ENCODE data around the gene SAFB.

Gene SAFB

GRCh38 chr19:5627395-5627904, 4.6 kb downstream of the SAFB start:
- peak; percentile 74 for DNase-seq (ENCODE audit: low spot score)

DNA sequence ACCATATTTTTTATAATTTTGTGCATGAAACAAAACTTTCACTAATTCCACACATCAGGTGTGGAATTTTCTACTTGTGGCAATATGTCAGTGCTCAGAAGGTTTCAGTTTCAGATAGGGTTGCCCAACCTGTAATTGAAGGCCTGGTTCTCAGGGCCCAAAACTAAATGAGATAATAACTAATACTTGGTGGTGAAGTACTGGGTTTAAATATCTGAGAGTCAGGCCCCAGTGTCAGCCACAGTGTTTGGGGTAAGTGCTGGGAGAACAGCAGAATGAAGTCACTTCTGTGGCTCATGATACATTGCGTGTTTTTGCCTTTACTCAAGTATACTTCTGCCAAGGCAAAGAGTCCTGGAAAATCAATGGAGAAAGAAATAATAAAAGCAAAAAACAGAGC, 5.6 kb downstream of the SAFB start:
- DNase-seq (ENCODE audit: low spot score): no peak

- DNase-seq (ENCODE audit: low spot score): no peak
These were observed 6.1 kb downstream of the SAFB start for GRCh38 chr19:5628919-5629481.

GRCh38 chr19:5631567-5632240, 8.8 kb downstream of the SAFB start:
- DNase-seq (ENCODE audit: low spot score): no peak

GRCh38 chr19:5632241-5632612, 9.3 kb downstream of the SAFB start:
- DNase-seq (ENCODE audit: low spot score): no peak

- no peak for DNase-seq (ENCODE audit: low spot score)
These were observed 9.8 kb downstream of the SAFB start for GRCh38 chr19:5632657-5633056.

- no peak for DNase-seq (ENCODE audit: low spot score)
These were observed 12.5 kb downstream of the SAFB start for GRCh38 chr19:5635427-5635826.

GRCh38 chr19:5637971-5638370, 15.1 kb downstream of the SAFB start:
- DNase-seq (ENCODE audit: low spot score): no peak

DNA sequence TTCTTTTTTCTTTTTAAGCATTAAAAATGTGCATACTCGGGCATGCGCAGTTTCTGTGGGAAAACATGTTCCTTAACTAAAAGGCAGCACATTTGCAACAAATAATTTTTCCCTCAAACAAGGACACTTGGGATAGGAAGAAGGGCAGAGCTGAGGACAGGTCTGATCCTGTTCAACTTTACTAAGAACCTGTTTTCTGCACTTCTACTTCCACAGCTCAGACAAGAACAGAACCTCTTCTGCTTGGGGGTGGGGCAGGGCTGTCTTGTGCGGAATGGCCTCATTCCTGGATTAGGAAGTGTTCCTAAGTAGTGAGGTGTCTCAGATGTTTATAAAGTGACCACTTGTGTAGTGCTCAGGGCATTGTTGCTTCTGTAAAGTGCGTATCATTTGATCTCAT, 18.3 kb downstream of the SAFB start:
- DNase-seq (ENCODE audit: low spot score): no peak

- no peak for DNase-seq (ENCODE audit: low spot score)
These were observed 19.3 kb downstream of the SAFB start for GRCh38 chr19:5642204-5642603.

DNA sequence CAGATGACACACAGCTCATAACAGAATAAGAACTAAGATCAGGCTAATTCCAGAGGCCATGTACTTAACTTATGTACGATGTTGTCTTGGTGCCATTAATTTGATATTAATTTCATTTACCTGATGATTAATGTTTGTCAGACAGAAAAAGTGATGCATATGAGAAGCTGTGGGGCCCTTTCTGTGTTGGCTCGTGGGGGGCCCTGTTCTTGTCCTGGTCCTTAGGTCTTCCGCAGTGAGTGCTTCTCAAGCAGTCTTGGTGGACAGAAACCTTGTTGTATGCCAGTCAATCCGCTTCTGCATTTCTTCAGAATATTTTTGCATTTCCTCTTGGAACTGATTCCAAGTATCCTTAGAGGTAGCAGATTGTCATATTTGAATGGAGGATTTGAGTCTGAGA, 20.2 kb downstream of the SAFB start:
- no peak for DNase-seq (ENCODE audit: low spot score)

DNA sequence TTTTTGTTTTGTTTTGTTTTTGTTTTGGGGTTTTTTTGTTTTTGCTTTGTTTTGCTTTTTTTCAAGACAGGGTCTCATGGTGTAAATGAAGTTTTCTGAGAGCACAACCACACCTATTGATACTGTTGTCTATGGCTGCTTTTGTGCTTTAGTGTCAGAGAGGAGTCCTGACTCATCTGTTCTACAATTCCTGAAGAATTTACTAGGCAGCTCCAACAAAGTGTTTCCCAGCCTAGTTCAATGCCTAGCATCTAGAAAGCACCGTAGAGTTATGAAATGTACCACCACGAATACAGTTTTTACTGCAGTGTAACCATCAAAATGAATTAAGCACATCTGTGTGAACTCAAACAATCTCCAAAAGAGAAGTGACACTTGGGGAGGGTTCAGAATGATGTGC, 21.2 kb downstream of the SAFB start:
- no peak for DNase-seq (ENCODE audit: low spot score)

- DNase-seq (ENCODE audit: low spot score): no peak
These were observed 22.5 kb downstream of the SAFB start for GRCh38 chr19:5645409-5645808.

DNA sequence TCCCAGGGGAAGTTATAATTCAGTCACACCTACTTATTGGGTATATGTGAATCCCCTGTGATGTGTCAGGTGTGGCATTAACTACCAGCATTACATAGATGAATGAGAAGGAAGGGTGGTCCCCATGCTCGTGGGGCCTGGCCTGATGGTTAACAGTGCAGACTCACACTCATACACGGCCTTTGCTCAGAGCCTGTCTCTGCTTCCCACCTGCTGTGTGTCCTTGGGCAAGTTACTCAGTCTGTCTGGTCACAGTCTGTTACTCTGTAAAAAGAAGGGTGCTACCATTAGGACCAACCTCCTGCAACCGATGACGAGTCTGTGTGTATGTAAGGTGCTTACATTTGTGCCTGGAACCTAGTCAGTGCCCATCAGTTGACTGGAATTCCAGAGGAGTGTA, 23.8 kb downstream of the SAFB start:
- no peak for DNase-seq (ENCODE audit: low spot score)

DNA sequence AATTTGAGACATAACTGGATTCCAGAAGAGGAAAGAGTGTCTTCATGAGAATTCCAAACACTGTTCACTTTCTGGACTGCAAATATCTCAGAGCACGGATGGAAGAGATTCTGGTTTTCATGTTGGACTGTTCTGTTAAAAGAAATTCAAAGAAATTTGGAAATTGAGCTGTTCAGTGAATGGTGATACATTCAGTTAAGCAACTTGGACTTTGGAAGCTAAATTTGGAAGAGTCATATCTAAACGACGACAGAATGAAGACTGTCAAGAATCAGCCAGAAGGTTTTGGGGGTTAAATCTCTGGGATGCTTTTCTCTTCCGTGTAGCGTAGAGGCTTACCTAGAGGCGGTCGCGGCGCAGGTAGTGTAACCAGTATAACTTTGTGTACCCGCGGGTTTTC, 25.6 kb downstream of the SAFB start:
- DNase-seq (ENCODE audit: low spot score): no peak

DNA sequence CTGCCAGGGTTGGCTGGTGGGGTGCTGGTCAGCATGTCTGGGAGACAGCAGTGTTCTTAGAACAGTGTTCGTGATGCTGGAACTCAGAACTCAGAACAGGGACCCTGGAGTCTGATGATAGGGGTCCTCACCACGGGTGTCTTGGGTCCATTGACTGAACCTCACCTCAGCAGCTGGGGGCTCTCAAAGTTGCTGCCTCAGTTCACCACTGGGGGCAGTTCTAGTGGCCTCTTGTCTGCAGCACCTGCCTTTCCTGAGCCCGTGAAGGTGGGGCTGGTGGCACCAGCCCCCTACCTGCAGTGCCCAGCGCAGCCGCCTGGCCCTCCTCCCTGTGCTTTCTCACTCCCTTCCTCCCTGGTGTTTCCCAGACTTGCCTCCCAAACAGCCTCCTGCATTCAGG, 28.5 kb downstream of the SAFB start:
- DNase-seq (ENCODE audit: low spot score): no peak

DNA sequence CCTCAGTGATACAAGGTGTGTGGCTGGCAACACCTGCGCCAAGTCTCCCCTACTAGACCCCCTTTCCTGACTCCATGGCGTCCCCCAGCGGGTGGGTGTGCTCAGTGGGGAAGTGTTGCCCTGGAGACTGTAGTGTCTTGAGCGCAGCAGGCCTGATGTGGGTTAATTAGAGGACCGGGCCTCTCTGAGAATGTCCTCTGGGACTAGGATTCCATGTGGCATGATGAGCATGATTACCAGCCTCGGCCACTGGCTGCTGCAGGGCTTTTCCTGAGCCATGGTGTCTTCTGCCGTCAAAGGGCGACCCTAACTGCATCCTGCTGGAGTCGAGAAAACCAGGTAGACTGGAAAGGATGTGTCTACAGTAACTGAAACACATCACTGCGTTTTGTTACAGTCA, 29.4 kb downstream of the SAFB start:
- DNase-seq (ENCODE audit: low spot score): no peak

- no peak for DNase-seq (ENCODE audit: low spot score)
These were observed 32.0 kb downstream of the SAFB start for GRCh38 chr19:5654931-5655330.

DNA sequence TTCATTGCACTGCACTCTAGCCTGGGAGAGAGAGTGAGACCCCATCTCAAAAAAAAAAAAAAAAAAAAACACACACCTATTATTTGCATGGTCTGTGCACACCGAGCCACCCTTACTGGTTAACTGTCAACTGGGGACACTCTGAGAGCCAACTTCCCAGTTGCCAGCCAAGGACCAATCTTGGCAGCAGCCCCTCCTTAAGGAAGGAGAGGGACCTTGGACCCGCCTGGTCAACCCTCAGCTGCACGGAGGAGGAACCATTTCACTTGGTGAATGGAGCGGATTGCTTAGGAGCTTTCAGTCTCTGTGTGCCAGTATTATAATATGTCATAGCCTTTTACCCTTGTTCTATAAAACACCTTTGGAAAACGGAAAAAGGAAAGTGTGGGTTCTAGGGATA, 32.5 kb downstream of the SAFB start:
- DNase-seq (ENCODE audit: low spot score): no peak

- no peak for DNase-seq (ENCODE audit: low spot score)
These were observed 38.6 kb downstream of the SAFB start for GRCh38 chr19:5661483-5661882.

DNA sequence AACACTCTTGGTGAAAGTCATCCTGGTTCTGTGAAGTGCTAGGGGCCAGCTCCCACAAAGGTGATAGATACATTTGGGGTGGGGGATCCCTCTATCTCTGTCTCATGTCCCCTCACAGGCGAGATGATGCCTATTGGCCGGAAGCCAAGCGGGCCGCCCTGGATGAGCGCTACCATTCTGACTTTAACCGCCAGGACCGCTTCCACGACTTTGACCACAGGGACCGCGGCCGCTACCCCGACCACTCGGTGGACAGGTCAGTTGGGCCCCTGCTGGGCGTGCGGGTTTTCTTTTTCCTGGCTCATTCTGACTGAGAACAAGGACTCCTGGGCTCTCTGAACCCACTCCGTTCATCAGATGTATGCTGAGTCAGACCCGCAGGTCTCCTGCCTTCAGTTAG, 41.0 kb downstream of the SAFB start:
- DNase-seq (ENCODE audit: low spot score): no peak

- no peak for DNase-seq (ENCODE audit: low spot score)
These were observed 41.6 kb downstream of the SAFB start for GRCh38 chr19:5664515-5664914.

DNA sequence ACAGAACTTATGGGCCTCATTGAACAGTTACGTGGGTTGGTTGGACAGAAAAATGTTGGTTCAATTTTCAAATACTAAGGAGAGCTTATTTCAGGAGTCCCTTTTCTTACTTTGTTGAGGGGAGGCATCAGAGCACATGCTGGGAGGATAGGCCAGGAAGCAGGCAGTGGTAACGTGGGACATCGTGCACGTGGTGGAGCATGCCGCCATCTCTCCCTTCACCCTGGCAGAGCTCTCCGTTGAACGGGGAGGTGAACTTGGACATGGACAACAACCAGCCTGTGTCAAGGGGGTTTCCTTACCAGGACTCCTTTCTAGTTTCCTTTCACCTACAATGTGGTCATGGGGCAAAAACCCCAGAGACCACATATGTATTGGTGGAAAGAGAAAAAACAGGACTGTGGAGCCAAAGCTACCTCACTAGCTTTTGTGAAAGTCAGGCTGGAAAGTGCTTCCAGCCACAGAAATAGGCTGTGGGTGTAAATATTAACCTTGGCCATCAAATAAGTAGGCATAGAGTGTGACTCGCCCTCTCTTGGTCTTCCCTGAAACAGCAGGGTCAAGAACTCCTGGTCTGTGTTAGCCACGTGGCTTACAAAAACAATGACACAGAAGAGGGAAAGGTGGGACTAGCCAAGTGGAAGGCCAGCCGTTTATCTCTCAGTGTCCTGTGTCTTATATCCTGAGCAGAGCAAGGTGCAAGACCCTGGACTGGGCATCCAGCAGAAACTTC, 43.1 kb downstream of the SAFB start:
- no peak for DNase-seq (ENCODE audit: low spot score)

All from pons (tissue), 1 donor.